ENCODE results near the gene RRAGC.
A peak's percentile ranks its signal among the peaks of the same experiment; 100 is the strongest.
"Not testable (repeated sequence)": the region's sequence is repeated elsewhere in the genome, so short reads cannot be mapped to it uniquely, and the experiment has no call there.

Gene RRAGC

DNA sequence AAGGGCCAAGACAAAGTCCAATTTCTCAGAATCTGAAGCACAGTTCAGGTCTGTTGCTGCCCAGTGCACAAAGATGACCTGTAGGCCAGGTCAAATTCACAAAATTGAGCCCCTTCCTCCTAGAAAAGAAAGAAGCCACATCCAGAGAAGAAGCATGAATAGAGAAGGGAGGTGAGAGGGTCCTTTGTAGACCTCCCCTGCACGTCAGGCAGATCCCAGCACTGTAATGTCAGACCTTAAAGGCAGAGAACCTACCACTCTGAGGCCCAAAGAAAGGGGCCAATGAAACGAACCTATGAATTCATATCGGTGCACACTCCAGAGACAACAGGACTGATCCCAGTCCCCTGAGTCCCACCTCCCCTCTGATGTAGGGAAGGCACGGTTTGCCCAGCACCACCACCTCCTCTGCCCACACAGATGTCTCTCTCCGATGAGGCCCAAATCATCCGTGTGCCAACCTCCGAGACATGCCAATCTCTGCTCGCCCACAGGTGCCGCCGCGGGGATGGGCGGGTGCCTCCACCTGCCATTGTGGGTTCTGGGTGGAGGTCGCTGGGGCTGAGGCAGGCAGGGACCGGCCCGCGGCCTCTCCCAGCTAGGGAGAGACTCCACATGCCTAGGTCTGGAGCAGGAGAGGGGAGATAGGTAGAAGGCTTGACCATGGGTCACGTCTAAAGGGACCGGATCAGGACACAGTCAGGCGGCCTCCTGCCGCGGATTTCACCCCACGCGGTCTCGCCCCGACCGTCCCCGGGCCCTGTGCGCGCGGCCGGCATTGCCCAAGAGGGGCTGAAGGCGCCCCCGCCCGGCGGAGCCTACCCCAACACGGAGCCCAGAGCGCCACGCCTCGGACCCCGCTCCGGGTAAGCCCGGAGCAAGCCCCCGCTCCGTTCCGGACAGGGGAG, 42.1 kb downstream of the RRAGC start:
- DNase-seq (ENCODE audit: low read depth): no peak

DNA sequence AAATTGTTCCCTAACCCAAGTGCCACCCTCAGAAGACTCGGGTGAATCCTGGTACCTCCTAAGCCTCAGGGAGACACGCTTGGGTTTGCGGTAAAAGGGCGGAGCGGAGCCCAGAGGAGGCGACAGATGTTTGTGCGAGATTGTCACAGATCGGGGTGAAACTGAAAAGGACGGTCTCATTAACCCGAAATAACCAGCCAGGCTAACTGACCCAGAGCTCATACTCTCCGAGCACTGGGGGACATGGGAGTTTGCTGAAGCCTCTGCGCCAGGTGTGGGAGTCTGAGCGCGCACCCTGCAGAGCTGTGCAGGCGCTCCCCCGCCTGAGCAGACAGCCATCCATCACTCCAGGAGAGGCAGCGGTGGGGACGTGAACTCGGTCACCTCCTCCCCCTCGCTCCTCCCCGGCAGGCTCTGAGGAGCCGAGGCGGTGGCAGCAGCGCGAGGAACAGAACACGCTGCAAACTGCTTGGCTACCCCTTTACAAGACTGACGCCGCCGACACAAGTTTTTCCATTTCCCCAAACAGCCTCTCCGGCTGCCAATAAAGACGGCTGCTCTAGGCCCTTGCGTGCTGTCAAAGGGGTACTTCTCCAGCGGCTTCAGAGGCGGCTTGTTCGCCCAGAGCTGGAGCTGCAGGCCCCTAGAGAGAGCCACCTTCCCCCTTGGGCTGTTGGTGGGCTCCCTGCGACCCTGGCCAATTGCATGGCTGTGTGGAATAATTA, 43.5 kb downstream of the RRAGC start:
- DNase-seq (ENCODE audit: low read depth): peak; percentile 20

DNA sequence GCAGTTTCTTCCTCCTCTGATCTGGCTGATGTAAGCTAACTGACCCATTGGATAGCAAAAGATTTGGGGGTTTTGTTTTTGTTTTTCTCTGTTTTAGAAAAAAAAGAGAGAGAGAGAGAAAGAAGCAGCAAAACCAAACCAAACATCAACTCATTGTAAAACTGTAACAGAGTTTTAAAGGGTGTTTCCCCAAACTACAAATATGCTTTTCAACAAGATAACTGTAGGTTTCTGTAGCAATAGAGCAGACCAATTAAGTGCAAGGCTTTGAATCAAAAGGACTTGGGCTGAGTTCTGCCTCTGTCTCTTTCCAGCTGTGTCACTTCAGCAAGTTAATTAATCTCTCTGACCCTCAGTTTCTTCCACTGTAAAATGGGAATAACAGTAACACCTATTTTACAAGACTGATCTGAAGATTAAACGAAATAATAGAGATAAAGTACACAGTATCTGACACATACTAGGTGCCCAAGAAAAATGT, 44.5 kb downstream of the RRAGC start:
- DNase-seq (ENCODE audit: low read depth): no peak

DNA sequence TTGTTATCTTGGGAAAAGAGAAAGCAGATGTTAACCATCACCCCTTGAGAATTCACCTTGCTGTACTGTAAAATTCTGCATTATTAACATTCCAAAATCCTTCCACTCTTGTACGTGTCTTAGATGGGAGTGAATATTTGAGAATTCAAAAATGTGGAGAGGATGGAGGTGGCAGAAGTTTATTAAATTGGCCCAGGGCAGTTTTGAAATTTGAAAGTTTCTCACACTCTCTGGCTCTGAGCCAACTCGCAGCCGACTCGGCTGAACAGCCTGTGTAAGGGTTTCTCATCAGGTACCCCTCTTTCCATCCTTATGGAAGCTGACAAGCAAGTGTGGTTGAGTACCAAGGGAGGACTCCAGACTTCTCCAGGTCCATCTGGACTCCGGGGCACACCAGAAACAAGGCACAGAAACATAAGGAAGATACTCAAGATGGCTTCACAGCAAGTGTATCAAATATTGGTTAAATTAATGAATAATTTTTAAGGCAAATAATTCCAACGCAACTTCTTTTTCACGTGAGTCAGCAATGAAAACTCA, 45.1 kb downstream of the RRAGC start:
- no peak for DNase-seq (ENCODE audit: low read depth)

DNA sequence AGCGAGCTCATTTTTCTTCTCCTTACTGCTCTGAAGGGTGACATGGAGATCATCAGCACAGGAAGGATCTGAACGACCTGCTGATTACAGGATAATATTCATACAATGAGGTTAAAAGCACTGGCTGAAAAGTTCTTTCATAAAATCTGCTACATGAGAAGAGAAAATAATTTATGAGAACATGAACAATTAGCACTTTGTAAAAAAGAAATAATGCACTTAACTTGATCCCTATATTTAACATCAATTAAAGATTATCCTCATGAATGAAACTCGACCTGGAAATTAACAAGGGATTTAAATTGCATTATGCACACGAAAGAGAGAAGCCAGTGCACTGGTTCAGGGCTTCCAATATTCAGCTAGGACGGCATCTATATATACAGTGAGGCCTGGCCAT, 46.6 kb downstream of the RRAGC start:
- no peak for DNase-seq (ENCODE audit: low read depth)

DNA sequence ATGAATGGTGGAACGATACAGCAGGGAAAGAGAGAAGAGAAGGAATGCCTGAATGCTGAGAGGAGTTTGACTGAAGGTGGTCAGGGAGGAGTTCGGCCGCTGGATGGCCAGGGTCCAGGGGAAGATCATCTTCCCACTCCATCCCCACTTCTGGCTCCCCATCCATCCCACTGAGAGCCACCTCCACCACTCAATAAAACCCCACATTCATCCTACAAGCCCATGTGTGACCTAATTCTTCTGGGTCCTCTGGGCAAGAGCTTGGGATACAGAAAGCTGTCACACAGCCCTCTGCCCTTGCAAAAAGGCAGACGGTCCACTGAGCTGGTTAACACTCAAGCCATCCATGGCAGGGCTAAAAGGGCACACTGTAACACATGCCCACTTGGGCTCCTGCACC, 48.1 kb downstream of the RRAGC start:
- not testable (repeated sequence) for DNase-seq (ENCODE audit: low read depth)

DNA sequence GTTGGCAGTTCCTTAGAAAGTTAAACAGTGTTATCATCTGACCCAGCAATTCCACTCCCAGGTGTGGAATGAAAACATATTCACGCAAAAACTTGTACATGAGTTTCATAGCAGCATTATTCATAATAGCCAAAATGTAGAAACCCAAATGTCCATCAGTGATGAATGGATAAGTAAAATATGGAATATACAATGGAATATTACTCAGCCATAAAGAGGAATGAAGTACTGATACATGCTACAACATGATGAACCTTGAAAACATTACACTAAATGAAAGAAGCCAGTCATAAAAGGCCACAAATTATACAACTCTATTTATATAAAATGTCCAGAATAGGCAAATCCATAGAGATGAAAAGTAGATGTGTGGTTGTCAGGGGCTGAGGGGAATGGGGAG, 53.5 kb downstream of the RRAGC start:
- DNase-seq (ENCODE audit: low read depth): no peak

DNA sequence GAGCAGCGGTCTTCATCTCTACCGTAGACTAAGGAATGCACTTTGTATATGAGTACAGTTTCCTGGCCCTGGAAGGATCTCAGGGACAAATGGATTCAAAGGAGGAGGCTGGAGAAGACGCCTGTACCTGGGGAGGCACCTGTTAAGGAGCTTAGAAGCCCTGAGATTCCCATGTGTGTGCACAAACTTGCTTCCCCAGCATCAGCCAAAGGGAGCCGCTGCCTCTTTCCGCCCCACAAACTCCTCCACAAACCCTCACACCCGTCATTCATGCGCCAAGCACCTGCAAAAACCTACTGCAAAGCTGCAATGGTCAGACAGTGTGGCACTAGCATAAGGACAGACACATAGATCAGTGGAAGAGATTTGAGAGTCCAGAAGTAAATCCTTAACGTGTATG, 54.5 kb downstream of the RRAGC start:
- DNase-seq (ENCODE audit: low read depth): no peak

DNA sequence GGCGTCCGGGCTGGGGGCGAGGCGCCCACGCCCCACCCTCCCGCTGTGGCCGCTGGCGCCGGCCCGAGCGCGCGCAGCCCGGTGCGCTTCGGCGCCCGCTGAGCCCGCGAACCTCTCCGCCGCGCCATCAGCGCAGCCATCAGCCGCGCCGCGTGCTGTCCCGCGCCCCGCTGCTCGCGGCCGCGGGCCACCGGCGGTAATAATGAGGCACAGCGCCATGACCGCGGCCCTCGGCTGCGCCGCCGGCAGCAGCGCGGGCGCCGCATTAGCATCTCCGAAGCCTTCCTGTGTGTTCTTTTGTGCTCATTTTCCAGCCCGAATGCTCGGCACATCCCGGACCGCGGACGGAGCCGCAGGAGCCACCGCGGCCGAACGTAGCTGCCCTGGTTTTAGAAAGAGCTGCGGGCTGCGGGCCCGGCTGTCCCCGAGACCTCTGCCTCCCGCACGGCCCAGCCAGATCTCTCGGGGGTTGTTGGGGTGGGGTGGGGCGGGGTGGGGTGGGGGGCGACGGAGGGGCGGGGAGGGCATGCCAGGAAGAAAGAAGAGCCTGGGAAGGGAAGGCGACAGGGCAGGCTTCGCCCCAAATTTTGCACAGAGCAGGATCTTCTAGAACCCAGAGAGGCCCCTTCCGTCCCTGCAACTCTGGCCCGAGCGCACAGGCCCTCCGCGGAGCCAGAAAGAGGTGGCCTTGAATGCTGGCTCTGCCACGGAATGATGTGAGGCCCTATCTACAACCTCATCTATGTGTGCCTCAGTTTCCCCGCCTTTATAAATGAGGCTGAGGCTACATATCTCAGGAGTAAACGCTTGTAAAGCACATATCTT, 55.3 kb downstream of the RRAGC start:
- DNase-seq (ENCODE audit: low read depth): no peak

DNA sequence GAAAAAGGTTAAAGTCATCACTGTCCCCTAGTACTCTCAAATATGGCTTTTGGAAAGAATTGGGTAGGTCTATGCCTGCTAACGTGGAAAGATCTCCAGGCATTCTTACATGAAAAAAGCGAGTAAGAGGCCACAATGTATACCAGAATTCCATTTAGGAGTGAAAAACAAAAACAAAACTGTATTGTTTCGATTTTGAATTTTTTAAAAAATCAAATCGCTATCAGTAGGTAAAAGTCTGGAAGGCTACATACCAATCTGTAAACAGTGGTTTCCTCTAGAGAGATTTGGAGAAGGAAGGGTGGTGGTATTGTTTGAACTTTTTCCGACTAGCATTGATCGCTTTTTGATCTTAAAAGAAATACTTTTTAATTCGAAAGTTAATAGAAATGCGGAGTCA, 55.9 kb downstream of the RRAGC start:
- DNase-seq (ENCODE audit: low read depth): no peak

DNA sequence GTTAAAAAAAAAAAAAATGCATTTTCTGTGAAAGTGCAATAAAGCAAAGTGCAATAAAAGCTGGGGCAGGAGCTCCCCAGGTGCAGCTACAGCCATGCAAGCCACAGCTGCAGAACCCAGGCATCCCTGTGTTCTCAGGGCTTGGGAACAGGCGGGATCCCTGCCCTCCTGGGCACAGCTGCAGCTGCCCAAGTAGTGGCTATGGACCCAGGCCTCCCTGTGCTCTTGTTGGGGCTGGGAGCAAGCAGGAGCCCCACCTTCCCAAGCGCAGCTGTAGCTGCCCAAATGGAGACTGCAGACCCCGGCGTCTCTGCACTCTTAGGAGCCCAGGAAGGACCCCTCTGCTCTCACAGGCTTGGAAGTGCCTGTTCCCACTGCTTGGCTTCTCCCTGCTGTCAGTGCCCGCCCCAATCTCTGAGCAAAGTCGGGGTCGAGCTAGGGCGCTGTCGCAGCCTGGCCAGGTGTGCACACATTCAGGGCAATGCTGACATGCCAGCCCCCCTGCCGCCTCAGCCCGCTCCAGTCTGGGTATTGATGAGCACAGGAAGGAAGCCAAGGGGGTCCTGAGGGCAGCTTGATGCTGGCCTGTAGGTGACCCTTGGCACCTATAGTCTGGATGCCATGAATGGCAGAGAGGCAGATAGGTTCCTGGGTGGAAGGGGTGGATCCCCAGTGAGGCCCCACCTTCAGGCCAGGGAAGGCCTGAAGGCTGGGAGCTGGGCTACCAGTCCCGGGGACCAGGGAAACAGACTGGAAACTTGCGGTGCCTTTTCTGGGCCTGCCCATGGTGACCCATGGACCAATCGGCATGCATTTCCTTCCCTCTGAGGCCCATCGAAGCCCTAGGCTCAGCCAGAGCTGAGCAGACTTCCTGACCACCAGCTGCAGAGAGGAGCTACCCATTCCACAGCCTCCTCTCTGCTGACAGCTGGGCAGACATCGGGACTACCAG, 58.6 kb downstream of the RRAGC start:
- DNase-seq (ENCODE audit: low read depth): no peak

DNA sequence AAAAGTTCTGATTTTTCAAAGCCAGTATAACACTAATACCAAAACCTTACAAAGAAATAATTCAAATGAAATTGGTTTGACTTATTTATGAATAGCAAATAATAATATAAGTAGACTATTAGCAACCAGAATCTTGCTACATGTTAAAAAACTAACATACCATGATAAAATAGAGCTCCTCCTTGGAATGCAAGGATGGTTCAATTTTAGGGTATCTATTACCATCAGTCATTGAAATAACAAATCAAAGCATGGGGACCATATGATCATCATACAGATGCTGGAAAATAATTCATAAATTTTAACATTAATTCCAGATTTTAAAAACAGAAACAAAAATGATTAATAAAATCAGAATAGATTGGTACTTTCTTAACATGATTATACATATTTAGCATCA, 66.3 kb downstream of the RRAGC start:
- no peak for DNase-seq (ENCODE audit: low read depth)

DNA sequence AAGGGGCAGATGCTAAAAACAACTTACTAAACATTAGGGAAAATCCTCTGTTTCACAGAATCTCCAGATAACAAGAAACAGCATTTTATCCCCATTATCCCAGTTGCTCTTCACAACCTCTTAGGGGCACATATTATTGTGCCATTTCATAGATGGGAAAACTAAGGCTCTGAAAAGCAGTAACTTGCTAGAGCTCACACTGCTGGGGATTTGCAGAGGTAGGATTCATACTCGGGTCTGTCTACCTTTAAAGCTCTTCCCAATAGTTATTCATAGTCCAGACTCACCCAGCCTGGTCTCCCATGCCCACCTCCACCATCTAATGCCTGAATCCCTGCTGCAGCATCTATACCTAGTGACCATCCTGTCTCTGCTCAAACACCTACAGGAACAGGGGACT, 67.7 kb downstream of the RRAGC start:
- DNase-seq (ENCODE audit: low read depth): no peak

DNA sequence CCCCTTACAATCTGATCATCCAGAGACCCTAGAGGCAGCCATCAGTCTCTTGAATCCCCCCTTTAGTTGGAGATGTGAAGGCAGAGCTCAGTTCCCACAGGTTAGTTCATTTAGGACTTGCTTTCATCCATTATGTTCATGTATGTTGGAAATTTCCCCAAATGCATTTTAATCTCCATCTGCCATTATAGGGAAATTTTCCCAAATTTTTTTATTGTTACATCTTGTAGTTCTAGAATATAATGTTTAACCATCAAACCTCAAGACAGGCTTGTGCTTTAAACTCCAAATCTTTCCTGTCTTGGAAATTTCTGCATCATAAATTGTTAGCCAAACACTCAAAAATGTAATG, 68.4 kb downstream of the RRAGC start:
- no peak for DNase-seq (ENCODE audit: low read depth)

DNA sequence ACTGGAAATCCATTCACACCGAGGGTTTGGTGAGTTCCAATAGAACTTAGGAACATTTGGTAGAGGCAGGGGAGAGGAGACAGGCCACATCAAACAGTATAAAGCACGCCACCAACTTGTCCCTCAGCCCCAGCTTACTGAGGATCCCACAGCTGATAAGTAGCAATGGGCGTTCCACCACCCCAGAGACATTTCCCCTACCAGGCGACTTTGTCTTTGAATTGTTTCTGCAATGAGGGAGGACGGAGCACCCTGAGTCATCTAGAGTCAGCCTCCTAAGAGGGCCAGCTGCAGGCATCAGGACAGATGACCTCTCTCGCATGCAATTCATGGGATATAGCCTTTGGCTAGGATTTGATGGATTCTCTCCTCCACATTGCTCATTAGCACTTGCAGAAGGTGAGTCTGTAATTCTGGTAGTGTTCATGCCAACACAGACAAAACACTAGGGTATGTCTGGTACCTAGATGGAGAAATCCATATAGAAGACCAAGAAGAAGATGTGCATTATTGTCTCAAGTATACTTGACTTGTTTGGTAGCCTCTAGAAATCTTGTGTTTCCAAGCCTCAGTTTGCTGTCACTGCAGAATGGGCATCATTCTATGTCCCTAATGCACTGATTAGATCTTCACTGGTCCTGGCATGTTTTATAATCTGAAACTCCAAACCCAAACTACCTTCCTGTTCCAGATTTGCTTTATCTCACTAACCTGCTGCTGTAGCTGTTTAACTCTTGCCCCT, 69.0 kb downstream of the RRAGC start:
- no peak for DNase-seq (ENCODE audit: low read depth)

DNA sequence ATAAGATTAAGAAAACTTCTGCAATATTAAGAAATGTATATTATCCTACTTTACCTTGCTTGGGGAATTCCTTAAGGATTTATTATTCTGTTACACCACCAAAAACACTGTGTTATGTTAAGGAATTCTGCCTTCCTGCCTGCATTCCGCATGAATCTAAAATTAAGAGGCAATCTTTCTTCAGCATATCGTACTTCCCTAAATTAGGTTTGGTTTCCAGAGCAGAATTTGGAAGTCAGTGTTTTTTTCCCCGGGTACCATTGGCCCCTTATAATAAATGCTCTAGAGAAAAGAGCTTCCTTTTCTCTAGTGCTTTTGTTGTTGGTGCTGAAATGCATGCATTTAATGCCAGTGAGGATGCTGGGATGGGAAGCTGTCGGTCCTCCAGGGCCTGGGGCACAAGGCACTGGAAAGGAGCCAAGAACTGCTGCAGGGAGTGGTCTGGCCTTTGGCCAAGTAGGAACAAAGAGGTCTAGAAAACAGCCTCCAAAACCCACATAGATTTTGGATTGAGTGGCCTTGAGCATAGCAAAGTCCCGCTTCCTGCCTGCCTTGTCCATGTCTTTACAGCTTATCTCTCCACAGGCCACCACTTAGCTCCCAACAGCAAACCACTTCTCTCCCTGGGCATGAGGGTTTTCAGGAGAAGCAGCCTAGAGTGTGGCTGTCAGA, 69.9 kb downstream of the RRAGC start:
- no peak for DNase-seq (ENCODE audit: low read depth)

DNA sequence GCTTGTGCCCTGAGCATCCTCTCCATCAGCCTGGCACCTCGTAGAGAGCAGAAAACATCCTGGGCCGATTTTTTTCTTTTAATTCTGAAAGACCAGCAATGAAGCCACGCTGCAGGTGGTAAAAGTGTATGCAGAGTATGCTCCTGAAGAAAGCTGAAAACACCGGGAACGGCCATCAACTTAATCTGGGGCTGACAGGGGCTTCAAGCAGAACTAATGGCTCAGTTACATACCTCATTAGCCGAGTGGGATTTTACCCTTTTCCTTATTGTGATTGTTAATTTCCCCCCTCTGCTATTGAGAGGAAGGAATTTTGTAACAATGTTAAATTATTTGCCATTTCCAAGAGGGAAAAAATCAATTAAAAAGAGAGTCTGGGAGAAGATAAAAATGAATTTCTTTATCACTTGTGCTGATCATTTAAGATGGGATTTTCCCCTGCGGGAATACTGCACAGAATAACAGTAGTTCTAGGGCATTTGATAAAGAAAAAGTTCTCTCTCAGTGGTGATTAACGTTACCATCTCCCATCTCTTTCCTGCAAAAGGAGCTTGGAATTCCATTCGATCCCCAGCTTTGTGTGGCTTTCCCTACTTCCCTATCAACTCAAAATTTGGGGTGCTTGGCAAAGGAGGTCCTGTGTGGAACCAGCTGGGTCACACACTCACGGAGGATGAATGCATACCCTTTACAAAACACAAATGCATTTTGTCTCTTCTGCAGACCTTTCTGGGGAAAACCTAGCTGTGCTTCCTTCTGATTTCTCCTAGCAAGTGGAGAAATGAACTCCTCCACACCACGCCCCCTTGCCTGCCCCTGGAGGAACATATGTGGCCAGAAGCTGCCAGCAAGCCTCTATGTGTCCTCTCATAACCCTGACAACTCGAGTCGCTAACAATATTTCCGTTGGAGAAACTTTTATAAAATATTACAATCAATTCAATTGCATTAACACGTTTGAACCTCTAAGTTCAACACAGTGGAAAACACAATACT, 70.9 kb downstream of the RRAGC start:
- DNase-seq (ENCODE audit: low read depth): no peak
